GM21576 (cell line): ENCODE data around the gene ING3.

Experiments
- ATAC-seq: cut with Tn5 transposase; IDR thresholded peaks from one replicate; pipeline ENCODE4 v1.9.1; 2021; ENCODE audit warnings: mild to moderate bottlenecking, moderate library complexity; ENCODE audit not compliant: unreplicated experiment

Gene ING3

DNA sequence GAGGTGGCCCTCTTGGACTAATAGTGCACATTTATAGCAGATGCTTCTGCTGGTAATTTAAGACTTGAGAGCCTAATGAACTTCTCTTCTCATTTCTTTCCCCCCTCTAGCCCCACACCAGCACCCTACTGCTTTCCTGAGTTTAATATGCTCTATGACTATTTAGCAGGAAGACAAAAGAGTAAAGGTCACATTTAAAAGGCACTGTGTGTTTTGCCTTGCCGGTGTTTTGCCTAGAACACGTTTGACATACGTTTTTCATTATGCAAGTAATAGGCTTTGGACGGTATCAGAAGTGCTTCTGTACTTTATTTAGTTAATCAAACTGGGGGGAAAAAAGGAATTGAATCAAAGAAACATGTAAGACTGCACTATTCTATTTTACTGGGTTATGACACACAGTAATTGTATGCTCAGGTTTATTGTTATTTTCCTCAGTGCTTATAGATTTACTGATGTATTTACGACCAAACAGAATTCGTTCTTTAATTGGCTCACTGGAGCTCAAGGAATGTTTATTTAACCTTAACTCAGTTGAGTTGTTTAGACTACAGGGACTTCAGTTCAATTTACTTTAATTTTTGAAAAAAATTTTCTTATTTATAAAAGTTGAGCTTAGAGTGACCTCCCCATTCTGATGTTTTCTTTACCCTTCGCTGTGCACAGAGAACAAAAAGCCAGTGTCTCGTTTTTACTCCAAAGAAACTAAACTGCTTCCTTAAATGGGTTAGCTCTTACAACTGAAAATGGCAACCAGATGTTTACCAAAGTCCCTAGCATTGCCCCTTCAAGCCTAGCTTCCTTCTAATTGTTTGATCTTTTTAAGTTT is 73.3 kb downstream of the ING3 start:
- no peak for ATAC-seq

DNA sequence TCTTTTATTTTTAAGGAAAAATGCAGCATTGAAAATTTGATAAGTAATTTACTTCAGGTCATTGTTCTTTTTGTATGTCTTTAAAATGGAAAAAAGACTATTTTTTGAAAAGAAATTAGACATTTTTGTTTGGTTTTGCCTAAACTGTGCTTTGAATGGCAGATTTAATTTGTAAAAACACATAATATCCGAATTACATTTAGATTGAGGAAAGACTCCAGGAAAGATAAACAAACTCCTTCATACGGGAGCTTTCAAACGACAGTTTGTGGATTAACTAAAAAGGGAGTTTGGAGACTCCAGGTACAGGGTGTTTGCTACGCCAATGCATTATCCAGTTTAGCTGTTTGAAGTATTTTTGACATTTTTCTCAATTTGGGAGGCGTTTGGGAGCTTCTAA is 74.0 kb downstream of the ING3 start:
- no peak for ATAC-seq

DNA sequence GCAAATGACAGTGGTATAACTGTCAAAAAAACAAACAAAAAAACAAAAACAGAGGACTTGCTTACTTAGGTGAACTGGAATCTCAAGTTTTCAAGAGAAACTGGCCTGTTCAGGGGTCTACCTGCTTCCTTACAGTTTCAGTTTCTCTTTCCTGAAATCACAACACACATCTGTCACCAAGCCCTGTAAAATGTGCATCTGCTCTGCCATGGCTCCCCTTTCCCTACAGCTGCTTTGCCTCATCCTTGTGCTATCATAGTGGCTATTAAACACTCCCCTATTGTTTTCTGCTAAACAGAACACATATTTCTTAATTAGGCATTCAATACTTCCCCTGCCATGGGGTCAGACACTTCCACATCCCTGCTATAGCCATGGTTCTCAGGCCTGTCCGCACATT is 75.6 kb downstream of the ING3 start:
- ATAC-seq: no peak

DNA sequence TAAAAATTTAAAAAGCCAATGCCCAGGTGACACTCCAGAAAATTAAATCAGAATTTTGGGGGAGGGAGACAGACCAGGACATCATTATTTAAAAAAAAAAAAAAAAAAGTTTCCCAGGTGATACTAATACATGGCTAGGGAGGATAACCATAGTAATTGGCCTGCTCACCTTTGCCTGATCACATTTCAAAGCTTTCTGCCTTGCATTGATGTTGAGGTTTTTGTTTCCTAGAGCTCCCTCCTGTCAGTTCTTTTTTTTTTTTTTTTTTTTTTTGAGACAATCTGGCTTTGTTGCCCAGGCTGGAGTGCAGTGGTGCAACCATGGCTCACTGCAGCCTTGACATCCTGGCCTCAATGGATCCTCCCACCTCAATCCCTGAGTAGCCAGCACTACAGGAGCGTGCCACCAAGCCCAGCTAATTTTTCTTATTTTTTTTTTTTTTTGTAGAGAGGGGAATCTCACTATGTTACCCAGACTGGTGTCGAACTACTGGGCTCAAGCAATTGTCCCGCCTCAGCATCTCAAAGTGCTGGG is 76.1 kb downstream of the ING3 start:
- no peak for ATAC-seq
